ENCODE data around the gene MYT1.

- TF ChIP-seq POLR2A (IDR thresholded peaks at IDR 0.05) = no peak
- TF ChIP-seq, protein P1, sequence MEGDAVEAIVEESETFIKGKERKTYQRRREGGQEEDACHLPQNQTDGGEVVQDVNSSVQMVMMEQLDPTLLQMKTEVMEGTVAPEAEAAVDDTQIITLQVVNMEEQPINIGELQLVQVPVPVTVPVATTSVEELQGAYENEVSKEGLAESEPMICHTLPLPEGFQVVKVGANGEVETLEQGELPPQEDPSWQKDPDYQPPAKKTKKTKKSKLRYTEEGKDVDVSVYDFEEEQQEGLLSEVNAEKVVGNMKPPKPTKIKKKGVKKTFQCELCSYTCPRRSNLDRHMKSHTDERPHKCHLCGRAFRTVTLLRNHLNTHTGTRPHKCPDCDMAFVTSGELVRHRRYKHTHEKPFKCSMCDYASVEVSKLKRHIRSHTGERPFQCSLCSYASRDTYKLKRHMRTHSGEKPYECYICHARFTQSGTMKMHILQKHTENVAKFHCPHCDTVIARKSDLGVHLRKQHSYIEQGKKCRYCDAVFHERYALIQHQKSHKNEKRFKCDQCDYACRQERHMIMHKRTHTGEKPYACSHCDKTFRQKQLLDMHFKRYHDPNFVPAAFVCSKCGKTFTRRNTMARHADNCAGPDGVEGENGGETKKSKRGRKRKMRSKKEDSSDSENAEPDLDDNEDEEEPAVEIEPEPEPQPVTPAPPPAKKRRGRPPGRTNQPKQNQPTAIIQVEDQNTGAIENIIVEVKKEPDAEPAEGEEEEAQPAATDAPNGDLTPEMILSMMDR (IDR thresholded peaks at IDR 0.05) = no peak
Observed at GRCh38 chr20:64276817-64277216, 112.6 kb downstream of the MYT1 start.

Measured in uterus (tissue), 2 donors.